ENCODE measurements around the gene MUC3A. TPM values are rescaled to one million over a fixed set of nuclear protein-coding genes. Genes with fewer than 3 reads are reported as not detected.

MUC3A gene
- total and polyA plus RNA-seq, 8 donors = 0.45 to 527 (median 0.97) TPM

GRCh38 chr7:101009629-101010028 lies 60.3 kb downstream of the MUC3A start:
- intact Hi-C loops (cut with DNase I; ENCODE audit: low total_unique reads) = no loop called here
- Histone ChIP-seq H3K27me3 (peaks cover 0 to 17% (median 0%) of the 10 kb centered on the region in 3 donors), H3K27ac (no peak overlapping the region), H3K4me1 (no peaks in the 10 kb centered on the region), H3K9me3 (no peaks in the 10 kb centered on the region), H3K36me3 (peaks cover 0 to 11% (median 0%) of the 10 kb centered on the region in 4 donors), H3K4me3 (no peak overlapping the region)
- WGBS, 5 donors = 78 to 87% (median 81%) methylated on average over 5 of the region's 5 CpGs
- no peak for DNase-seq
- no peak for TF ChIP-seq POLR2AphosphoS5 (IDR thresholded peaks at IDR 0.05)
- TF ChIP-seq, protein P1, sequence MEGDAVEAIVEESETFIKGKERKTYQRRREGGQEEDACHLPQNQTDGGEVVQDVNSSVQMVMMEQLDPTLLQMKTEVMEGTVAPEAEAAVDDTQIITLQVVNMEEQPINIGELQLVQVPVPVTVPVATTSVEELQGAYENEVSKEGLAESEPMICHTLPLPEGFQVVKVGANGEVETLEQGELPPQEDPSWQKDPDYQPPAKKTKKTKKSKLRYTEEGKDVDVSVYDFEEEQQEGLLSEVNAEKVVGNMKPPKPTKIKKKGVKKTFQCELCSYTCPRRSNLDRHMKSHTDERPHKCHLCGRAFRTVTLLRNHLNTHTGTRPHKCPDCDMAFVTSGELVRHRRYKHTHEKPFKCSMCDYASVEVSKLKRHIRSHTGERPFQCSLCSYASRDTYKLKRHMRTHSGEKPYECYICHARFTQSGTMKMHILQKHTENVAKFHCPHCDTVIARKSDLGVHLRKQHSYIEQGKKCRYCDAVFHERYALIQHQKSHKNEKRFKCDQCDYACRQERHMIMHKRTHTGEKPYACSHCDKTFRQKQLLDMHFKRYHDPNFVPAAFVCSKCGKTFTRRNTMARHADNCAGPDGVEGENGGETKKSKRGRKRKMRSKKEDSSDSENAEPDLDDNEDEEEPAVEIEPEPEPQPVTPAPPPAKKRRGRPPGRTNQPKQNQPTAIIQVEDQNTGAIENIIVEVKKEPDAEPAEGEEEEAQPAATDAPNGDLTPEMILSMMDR (IDR thresholded peaks at IDR 0.05) = no peak
- no peak for TF ChIP-seq POLR2A (IDR thresholded peaks at IDR 0.05)
- no peak for TF ChIP-seq EP300 (IDR thresholded peaks at IDR 0.05)

DNA sequence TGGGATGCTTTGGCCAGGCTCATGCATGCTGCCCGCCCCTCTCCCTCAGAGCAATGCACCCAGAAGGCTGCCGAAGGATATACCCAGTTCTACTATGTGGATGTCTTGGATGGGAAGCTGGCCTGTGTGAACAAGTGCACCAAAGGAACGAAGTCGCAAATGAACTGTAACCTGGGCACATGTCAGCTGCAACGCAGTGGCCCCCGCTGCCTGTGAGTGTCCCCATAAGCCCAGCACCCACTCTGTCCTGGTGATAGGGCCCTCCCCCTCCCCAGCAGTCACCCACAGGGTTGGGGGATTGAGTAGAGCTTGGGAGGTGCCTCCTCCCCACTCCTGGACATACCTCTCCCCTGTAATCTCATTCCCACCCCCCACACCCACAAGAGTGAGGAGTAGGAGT lies 63.6 kb downstream of the MUC3A start:
- WGBS, 5 donors = 85 to 92% (median 90%) methylated on average over 6 of the region's 6 CpGs
- intact Hi-C loops (cut with DNase I; ENCODE audit: low total_unique reads) = no loop called here
- DNase-seq = no peak
- Histone ChIP-seq H3K4me1 (peaks cover 8 to 18% (median 12%) of the 10 kb centered on the region in 4 donors), H3K27ac (no peak overlapping the region), H3K4me3 (no peak overlapping the region), H3K9me3 (no peaks in the 10 kb centered on the region), H3K27me3 (peaks cover 0 to 45% (median 10%) of the 10 kb centered on the region in 3 donors), H3K36me3 (peaks cover 0 to 11% (median 0%) of the 10 kb centered on the region in 4 donors)
- TF ChIP-seq, protein P1 (IDR thresholded peaks at IDR 0.05) = no peak
- no peak for TF ChIP-seq POLR2A (IDR thresholded peaks at IDR 0.05)
- TF ChIP-seq EP300 (IDR thresholded peaks at IDR 0.05) = no peak
- TF ChIP-seq POLR2AphosphoS5 (IDR thresholded peaks at IDR 0.05) = no peak

- no peak overlapping the region for H3K4me3 ChIP-seq
- WGBS, 5 donors = 82 to 100% (median 85%) methylated on average over 5 to 8 of the region's 8 CpGs
- DNase-seq = no peak
- no peaks in the 10 kb centered on the region for H3K9me3 ChIP-seq
- H3K27ac ChIP-seq = no peak overlapping the region
- intact Hi-C loops (cut with DNase I; ENCODE audit: low total_unique reads) = no loop called here
- peaks cover 0 to 11% (median 0%) of the 10 kb centered on the region in 4 donors for H3K36me3 ChIP-seq
- peaks cover 8 to 18% (median 12%) of the 10 kb centered on the region in 4 donors for H3K4me1 ChIP-seq
- peaks cover 0 to 37% (median 10%) of the 10 kb centered on the region in 3 donors for H3K27me3 ChIP-seq
- TF ChIP-seq POLR2AphosphoS5 (IDR thresholded peaks at IDR 0.05) = no peak
- no peak for TF ChIP-seq EP300 (IDR thresholded peaks at IDR 0.05)
- TF ChIP-seq POLR2A (IDR thresholded peaks at IDR 0.05) = no peak
- TF ChIP-seq, protein P1 (IDR thresholded peaks at IDR 0.05) = no peak
These were observed 66.3 kb downstream of the MUC3A start for GRCh38 chr7:101015626-101016025.

DNA sequence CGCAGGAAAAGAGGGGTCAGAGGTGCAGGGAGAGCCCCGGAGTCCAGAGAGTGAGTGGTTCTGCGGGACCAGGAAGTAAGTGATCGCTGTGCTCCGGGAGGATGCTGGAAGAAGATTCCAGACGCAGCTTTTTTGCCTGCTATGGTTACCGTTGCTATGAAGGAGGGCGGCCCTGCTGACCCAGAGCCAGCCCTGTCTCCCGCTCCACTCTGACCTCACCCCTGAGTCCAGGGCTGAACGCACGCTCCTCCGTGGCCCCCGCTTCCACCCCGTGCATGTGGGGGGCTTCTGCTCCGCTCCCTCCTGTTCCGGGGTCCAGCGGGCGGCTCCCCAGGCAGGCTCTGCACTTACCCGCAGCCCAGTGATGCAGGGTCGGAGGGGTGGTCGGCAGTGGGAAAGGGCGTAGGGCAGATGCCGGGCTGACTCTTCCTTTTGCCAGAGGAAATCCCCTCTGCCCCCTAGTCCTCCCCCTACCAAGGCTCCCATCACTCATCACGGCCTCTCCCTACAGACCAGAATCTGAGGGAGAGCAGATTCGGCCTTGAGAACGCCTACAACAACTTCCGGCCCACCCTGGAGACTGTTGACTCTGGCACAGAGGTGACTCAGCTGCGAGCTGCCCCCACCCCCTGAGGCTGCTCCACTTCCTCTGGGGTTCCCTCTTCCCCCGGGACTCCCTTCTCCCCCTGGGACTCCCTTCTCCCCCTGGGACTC lies 67.9 kb downstream of the MUC3A start:
- Histone ChIP-seq H3K27me3 (peaks cover 0 to 51% (median 13%) of the 10 kb centered on the region in 3 donors), H3K9me3 (no peaks in the 10 kb centered on the region), H3K27ac (peak overlapping the region in 4 of 5 donors; percentile 47 to 76 (median 62)), H3K4me1 (peaks cover 8 to 18% (median 12%) of the 10 kb centered on the region in 4 donors), H3K4me3 (peak overlapping the region; percentile 36 to 49 (median 42)), H3K36me3 (peaks cover 0 to 11% (median 0%) of the 10 kb centered on the region in 4 donors)
- DNase-seq = peak; percentile 68 to 95
- 0 to 3% (median 2%) methylated on average over 16 to 29 of the region's 29 CpGs for WGBS, 5 donors
- TF ChIP-seq, protein P1 (IDR thresholded peaks at IDR 0.05) = no peak
- TF ChIP-seq POLR2AphosphoS5 (IDR thresholded peaks at IDR 0.05) (peak in 1 of 3 donors; percentile 50), EP300 (IDR thresholded peaks at IDR 0.05) (no peak), POLR2A (IDR thresholded peaks at IDR 0.05) (no peak)
- intact Hi-C loops (cut with DNase I; ENCODE audit: low total_unique reads) = no loop called here

Small RNA genes lying within 50 kb of the gene (small RNA-seq; reads per million reads assigned to genes)
- 0 reads per million in 4 donors for gene RN7SL549P
- 0 reads per million in 4 donors for gene RPS29P15

Other genes with a start within 250 kb of the MUC3A start
- 10 to 100 TPM in 4 of 5 donors, not detected in 1; 23.3 to 70.1 (median 38.3) TPM for gene POP7, start 243.4 kb upstream of the MUC3A start, total RNA-seq
- gene POP7, start 243.4 kb upstream of the MUC3A start, polyA plus RNA-seq = 10 to 100 TPM; 38.1 to 45.2 (median 39.0) TPM
- gene EPO, start 229.1 kb upstream of the MUC3A start, total RNA-seq = not detected
- not detected for gene EPO, start 229.1 kb upstream of the MUC3A start, polyA plus RNA-seq
- gene ZAN, start 215.9 kb upstream of the MUC3A start, total RNA-seq = not detected
- not detected for gene ZAN, start 215.9 kb upstream of the MUC3A start, polyA plus RNA-seq
- 100 to 1,000 TPM in 1 of 5 donors, 10 to 100 TPM in 4; 22.2 to 128 (median 67.2) TPM for gene EPHB4, start 122.0 kb upstream of the MUC3A start, total RNA-seq
- gene EPHB4, start 122.0 kb upstream of the MUC3A start, polyA plus RNA-seq = 10 to 100 TPM in 2 of 3 donors, 1 to 10 TPM in 1; 7.3 to 17.7 (median 13.9) TPM
- gene SLC12A9, start 96.8 kb upstream of the MUC3A start, total RNA-seq = 10 to 100 TPM in 3 of 5 donors, 1 to 10 TPM in 2; 2.9 to 44.6 (median 25.9) TPM
- 10 to 100 TPM in 1 of 3 donors, 1 to 10 TPM in 2; 4.9 to 21.7 (median 9.0) TPM for gene SLC12A9, start 96.8 kb upstream of the MUC3A start, polyA plus RNA-seq
- 10 to 100 TPM in 3 of 5 donors, 1 to 10 TPM in 2; 4.7 to 44.3 (median 14.7) TPM for gene TRIP6, start 82.1 kb upstream of the MUC3A start, total RNA-seq
- gene TRIP6, start 82.1 kb upstream of the MUC3A start, polyA plus RNA-seq = 10 to 100 TPM; 23.8 to 50.0 (median 26.2) TPM
- 100 to 1,000 TPM in 2 of 5 donors, 10 to 100 TPM in 3; 45.2 to 184 (median 86.2) TPM for gene SRRT, start 74.4 kb upstream of the MUC3A start, total RNA-seq
- 10 to 100 TPM; 63.7 to 97.1 (median 68.9) TPM for gene SRRT, start 74.4 kb upstream of the MUC3A start, polyA plus RNA-seq
- 10 to 100 TPM in 1 of 5 donors, under 1 TPM in 1, not detected in 3; 0.73 to 22.6 TPM for gene UFSP1, start 59.8 kb upstream of the MUC3A start, total RNA-seq
- 1 to 10 TPM; 2.0 to 4.3 (median 4.1) TPM for gene UFSP1, start 59.8 kb upstream of the MUC3A start, polyA plus RNA-seq
- gene ACHE, start 53.6 kb upstream of the MUC3A start, total RNA-seq = 1 to 10 TPM in 1 of 5 donors, under 1 TPM in 1, not detected in 3; 0.43 to 2.4 TPM
- 1 to 10 TPM in 1 of 3 donors, under 1 TPM in 2; 0.25 to 1.5 (median 0.31) TPM for gene ACHE, start 53.6 kb upstream of the MUC3A start, polyA plus RNA-seq
- gene MUC12, start 20.0 kb downstream of the MUC3A start, total RNA-seq = 10 to 100 TPM in 1 of 5 donors, under 1 TPM in 3, not detected in 1; under 0.01 to 76.8 (median 0.58) TPM
- gene MUC12, start 20.0 kb downstream of the MUC3A start, polyA plus RNA-seq = 10 to 100 TPM in 1 of 3 donors, 1 to 10 TPM in 2; 1.4 to 13.9 (median 5.5) TPM
- under 1 TPM in 1 of 5 donors, not detected in 4; 0.73 TPM for gene MUC17, start 70.5 kb downstream of the MUC3A start, total RNA-seq
- gene MUC17, start 70.5 kb downstream of the MUC3A start, polyA plus RNA-seq = not detected
- gene TRIM56, start 135.9 kb downstream of the MUC3A start, total RNA-seq = 10 to 100 TPM; 13.6 to 41.1 (median 24.6) TPM
- gene TRIM56, start 135.9 kb downstream of the MUC3A start, polyA plus RNA-seq = 1 to 10 TPM; 7.5 to 9.8 (median 8.3) TPM
- gene SERPINE1, start 177.6 kb downstream of the MUC3A start, total RNA-seq = 10 to 100 TPM in 2 of 5 donors, 1 to 10 TPM in 2, under 1 TPM in 1; 0.58 to 25.0 (median 8.4) TPM
- gene SERPINE1, start 177.6 kb downstream of the MUC3A start, polyA plus RNA-seq = 10 to 100 TPM in 1 of 3 donors, 1 to 10 TPM in 2; 3.2 to 13.6 (median 4.1) TPM
- gene AP1S1, start 204.9 kb downstream of the MUC3A start, total RNA-seq = 10 to 100 TPM in 3 of 5 donors, 1 to 10 TPM in 1, not detected in 1; 2.7 to 54.9 (median 17.6) TPM
- gene AP1S1, start 204.9 kb downstream of the MUC3A start, polyA plus RNA-seq = 10 to 100 TPM; 34.7 to 71.2 (median 62.3) TPM
- gene VGF, start 216.0 kb downstream of the MUC3A start, total RNA-seq = 1 to 10 TPM in 1 of 5 donors, under 1 TPM in 1, not detected in 3; 0.55 to 5.8 TPM
- gene VGF, start 216.0 kb downstream of the MUC3A start, polyA plus RNA-seq = under 1 TPM in 2 of 3 donors, not detected in 1; 0.15 to 0.75 TPM
- not detected for gene NAT16, start 230.8 kb downstream of the MUC3A start, total RNA-seq
- gene NAT16, start 230.8 kb downstream of the MUC3A start, polyA plus RNA-seq = under 1 TPM in 1 of 3 donors, not detected in 2; 0.05 TPM